ENCODE measurements around the gene TPBG. TPM values are rescaled to one million over a fixed set of nuclear protein-coding genes. Genes with fewer than 3 reads are reported as not detected.

The TPBG gene, protein sequence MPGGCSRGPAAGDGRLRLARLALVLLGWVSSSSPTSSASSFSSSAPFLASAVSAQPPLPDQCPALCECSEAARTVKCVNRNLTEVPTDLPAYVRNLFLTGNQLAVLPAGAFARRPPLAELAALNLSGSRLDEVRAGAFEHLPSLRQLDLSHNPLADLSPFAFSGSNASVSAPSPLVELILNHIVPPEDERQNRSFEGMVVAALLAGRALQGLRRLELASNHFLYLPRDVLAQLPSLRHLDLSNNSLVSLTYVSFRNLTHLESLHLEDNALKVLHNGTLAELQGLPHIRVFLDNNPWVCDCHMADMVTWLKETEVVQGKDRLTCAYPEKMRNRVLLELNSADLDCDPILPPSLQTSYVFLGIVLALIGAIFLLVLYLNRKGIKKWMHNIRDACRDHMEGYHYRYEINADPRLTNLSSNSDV
- total RNA-seq (1 to 10 TPM; 1.4 to 10.0 (median 2.8) TPM), polyA plus RNA-seq (1 to 10 TPM; 1.0 to 2.6 TPM)
- long read RNA-seq, donor 1, full-length matches to known transcripts: 2 of 2 reads
- long read RNA-seq, donor 1, partial matches to known transcripts: 0 of 2 reads
- long read RNA-seq, donor 1, other reads (novel, unspliced or antisense): 0 of 2 reads
- long read RNA-seq, donor 2, full-length matches to known transcripts: 15 of 26 reads
- long read RNA-seq, donor 2, partial matches to known transcripts: 0 of 26 reads
- long read RNA-seq, donor 2, other reads (novel, unspliced or antisense): 11 of 26 reads
- long read RNA-seq, donor 3, full-length matches to known transcripts: 5 of 12 reads
- long read RNA-seq, donor 3, partial matches to known transcripts: 0 of 12 reads
- long read RNA-seq, donor 3, other reads (novel, unspliced or antisense): 7 of 12 reads

DNA sequence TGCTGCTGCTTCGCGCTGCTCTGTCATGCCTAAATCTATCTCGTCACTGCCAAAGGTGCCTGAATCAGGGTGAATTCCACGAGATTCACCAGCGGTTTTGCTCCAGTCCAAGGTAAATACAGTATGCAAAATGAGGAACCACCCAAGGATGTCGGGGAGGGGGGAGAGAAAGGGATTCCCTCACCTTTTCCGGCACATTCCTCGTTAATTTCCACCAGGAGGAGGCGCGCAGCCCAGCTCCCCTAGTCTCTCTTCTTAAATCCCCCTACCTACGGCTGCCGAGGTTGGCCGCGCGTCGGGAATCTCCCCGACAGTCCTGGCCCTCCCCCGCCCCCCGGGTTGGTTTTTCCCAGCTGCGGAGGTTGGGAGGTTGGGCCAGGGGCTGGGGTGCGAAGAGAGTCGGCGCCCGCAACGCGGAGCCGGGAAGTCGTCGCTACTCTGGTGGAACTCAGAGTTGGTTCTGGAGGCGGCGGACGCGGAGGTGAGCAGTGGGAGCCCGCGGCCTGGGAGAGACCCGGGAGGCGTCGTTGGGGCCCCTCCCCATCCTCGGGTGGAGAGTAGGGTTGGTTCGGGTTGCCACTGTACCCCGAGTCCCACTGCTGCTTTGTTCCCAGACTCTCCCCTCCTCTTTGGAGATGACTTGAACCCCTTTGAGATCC, at the start of gene TPBG:
Gene TPBG (plus strand): TSS at position 390 of the 659 bp plus-strand sequence. CDS start 1,145 bp downstream, outside the sequence.
- peak; percentile 44 to 70 (median 45) for DNase-seq
- Histone ChIP-seq H3K4me3 (peak within 1 kb of the TSS; percentile 35 to 76 (median 64)), H3K4me1 (peaks cover 0 to 25% (median 6%) of the 10 kb centered on the region in 12 donors), H3K36me3 (no peaks in the 10 kb centered on the region), H3K27me3 (peaks cover 0 to 63% (median 17%) of the 10 kb centered on the region in 9 donors), H3K9me3 (no peaks in the 10 kb centered on the region), H3K27ac (peak within 1 kb of the TSS in 11 of 12 donors; percentile 35 to 80 (median 75))
- WGBS, 4 donors: 0 to 3% (median 2%) methylated on average over 36 to 41 of the region's 41 CpGs
- TF ChIP-seq CTCF (IDR thresholded peaks at IDR 0.05): peak in 4 of 12 donors; percentile 10 to 29 (median 22)
- TF ChIP-seq POLR2A (IDR thresholded peaks at IDR 0.05): no peak
- ATAC-seq: peak; percentile 74 to 84 (median 78)
- intact Hi-C loops (cut with DNase I): loop anchor here in 2 of 10 donors (2.0 to 10.0 kb wide), 3 partner anchors 43 to 831 kb away; partner anchors contain the start of genes PGM3 (in 2 of the 2) and RWDD2A (in 2 of the 2)

DNA sequence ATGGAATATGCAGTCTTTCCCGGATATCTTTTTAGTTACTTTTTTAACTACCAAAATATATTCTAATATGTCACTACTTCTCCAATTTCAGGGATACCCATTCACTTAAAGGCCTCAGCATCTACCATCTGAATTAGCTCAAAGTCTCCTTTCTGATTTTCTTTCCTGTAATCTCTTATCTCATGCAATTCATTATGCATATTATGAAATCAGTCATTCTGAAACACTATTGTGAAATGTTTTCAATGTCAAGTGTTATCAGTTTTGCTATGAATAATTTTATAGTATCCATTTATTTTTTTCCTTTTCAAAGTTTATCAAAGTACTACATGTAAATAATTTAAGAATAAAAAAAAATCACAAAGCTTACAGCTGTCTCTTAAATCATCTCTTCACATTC, 41.2 kb upstream of the TPBG start:
- TF ChIP-seq POLR2A (IDR thresholded peaks at IDR 0.05) (no peak), CTCF (IDR thresholded peaks at IDR 0.05) (no peak)
- WGBS, 4 donors: 87 to 92% (median 88%) methylated on average over 1 of the region's 1 CpG
- no peak overlapping the region for H3K4me3 ChIP-seq
- no peak overlapping the region for H3K27ac ChIP-seq
- peaks cover 0 to 6% (median 0%) of the 10 kb centered on the region in 12 donors for H3K9me3 ChIP-seq
- no peaks in the 10 kb centered on the region for H3K4me1 ChIP-seq
- intact Hi-C loops (cut with DNase I): no loop called here
- H3K36me3 ChIP-seq: no peaks in the 10 kb centered on the region
- no peak for DNase-seq
- no peak for ATAC-seq
- H3K27me3 ChIP-seq: no peaks in the 10 kb centered on the region

DNA sequence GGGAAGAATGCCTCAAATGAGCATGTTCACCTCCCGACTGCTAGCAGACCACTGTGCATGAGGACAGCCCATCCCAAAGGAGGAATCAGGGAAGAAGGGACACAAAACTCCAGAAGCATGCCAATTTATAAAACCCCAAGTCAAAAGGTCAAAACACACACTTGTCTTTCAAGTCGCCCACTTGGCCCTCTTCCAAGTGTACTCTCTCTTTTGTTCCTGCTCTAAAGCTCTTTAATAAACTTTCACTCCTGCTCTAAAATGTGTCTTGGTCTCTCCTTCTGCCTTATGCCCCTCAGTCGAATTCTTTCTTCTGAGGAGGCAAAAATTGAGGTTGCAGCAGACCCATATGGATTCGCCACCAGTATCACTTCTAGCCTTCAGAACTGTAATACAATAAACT, 33.9 kb upstream of the TPBG start:
- Histone ChIP-seq H3K27me3 (no peaks in the 10 kb centered on the region), H3K27ac (no peak overlapping the region), H3K4me3 (no peak overlapping the region), H3K4me1 (no peaks in the 10 kb centered on the region), H3K9me3 (no peaks in the 10 kb centered on the region), H3K36me3 (no peaks in the 10 kb centered on the region)
- ATAC-seq: no peak
- no peak for DNase-seq
- TF ChIP-seq CTCF (IDR thresholded peaks at IDR 0.05): no peak
- no peak for TF ChIP-seq POLR2A (IDR thresholded peaks at IDR 0.05)
- WGBS, 4 donors: 66 to 73% (median 68%) methylated on average over 4 of the region's 4 CpGs
- intact Hi-C loops (cut with DNase I): no loop called here
